ENCODE results near the gene TVP23C.

The TVP23C gene

GRCh38 chr17:15494821-15495220 lies 68.5 kb downstream of the TVP23C start:
- no peak for DNase-seq

GRCh38 chr17:15493693-15494035 lies 69.6 kb downstream of the TVP23C start:
- DNase-seq: no peak

- no peak for DNase-seq
Measured at GRCh38 chr17:15492791-15493692, 70.2 kb downstream of the TVP23C start.

GRCh38 chr17:15492186-15492585 lies 71.1 kb downstream of the TVP23C start:
- DNase-seq: no peak

GRCh38 chr17:15490634-15491261 lies 72.5 kb downstream of the TVP23C start:
- no peak for DNase-seq

GRCh38 chr17:15488557-15488956 lies 74.7 kb downstream of the TVP23C start:
- DNase-seq: no peak

- DNase-seq: no peak
Measured at GRCh38 chr17:15485045-15485444, 78.2 kb downstream of the TVP23C start.

GRCh38 chr17:15483431-15483830 lies 79.9 kb downstream of the TVP23C start:
- DNase-seq: no peak

- DNase-seq: no peak
Measured at GRCh38 chr17:15482476-15482875, 80.8 kb downstream of the TVP23C start.

- no peak for DNase-seq
Measured at GRCh38 chr17:15481481-15481880, 81.8 kb downstream of the TVP23C start.

- no peak for DNase-seq
Measured at GRCh38 chr17:15480204-15480603, 83.1 kb downstream of the TVP23C start.

GRCh38 chr17:15479703-15480102 lies 83.6 kb downstream of the TVP23C start:
- no peak for DNase-seq

- no peak for DNase-seq
Measured at GRCh38 chr17:15478845-15479244, 84.4 kb downstream of the TVP23C start.

- DNase-seq: no peak
Measured at GRCh38 chr17:15475631-15476354, 87.5 kb downstream of the TVP23C start.

GRCh38 chr17:15472891-15473290 lies 90.4 kb downstream of the TVP23C start:
- no peak for DNase-seq

GRCh38 chr17:15470536-15470935 lies 92.7 kb downstream of the TVP23C start:
- DNase-seq: no peak

GRCh38 chr17:15469260-15469659 lies 94.0 kb downstream of the TVP23C start:
- no peak for DNase-seq

- DNase-seq: no peak
Measured at GRCh38 chr17:15468126-15468525, 95.2 kb downstream of the TVP23C start.

- DNase-seq: no peak
Measured at GRCh38 chr17:15467592-15467991, 95.7 kb downstream of the TVP23C start, which contains the start of gene CDRT4. Gene CDRT4 (minus strand): TSS chr17:15467621. CDS start chr17:15440238, 27,383 bp downstream.

GRCh38 chr17:15466131-15466530 lies 97.2 kb downstream of the TVP23C start:
- no peak for DNase-seq

GRCh38 chr17:15465045-15465701 lies 98.1 kb downstream of the TVP23C start:
- DNase-seq: no peak

GRCh38 chr17:15464231-15464985 lies 98.9 kb downstream of the TVP23C start:
- no peak for DNase-seq

Measured in activated T-cell treated with anti-CD3 and anti-CD28 coated beads, Interleukin-2, amount 50 U/mL, for 1 hour (primary cell).